ENCODE data around the gene TEDC1.

DNA sequence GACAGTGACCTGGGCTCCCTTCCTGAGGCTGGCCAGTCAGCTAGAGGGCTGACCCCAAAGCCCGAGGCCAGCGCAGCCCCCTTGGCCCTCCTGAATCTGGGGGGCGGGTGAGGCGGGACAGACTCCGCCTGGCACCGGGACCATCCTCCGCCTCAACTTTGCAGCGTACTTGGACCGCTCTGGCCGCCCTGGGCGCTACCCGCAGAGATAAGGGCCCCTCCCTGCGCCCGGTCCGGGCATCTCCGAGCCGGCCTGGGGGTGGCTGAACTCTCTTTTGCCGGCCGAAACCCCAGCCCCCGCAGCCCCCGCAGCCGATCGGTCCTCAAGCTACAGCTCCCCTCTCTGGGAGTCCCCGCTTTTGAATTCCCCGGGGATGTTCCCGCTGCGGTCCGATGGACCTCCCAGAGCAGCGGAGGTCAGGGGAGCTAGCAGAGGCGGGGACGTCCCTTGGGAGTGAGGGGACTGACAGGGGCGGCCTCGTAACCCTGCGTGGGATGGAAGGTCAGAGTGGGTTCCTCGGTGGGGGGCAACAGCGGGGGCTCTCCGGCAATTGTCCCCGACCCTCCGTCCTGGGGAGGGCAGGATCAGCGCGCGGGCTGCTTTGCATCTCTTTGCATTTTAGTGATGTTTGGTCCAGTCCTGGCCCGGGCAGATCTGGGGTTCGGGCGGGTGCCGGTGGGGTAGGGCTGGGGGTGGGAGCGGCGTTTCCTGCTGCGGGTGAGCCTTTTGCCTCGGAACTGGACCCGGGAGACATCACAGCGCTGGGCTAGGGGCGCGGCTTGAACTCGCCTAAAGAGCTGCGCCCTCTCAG, 4.7 kb upstream of the TEDC1 start, which contains the start of gene CRIP1:
- TF ChIP-seq, protein P1, sequence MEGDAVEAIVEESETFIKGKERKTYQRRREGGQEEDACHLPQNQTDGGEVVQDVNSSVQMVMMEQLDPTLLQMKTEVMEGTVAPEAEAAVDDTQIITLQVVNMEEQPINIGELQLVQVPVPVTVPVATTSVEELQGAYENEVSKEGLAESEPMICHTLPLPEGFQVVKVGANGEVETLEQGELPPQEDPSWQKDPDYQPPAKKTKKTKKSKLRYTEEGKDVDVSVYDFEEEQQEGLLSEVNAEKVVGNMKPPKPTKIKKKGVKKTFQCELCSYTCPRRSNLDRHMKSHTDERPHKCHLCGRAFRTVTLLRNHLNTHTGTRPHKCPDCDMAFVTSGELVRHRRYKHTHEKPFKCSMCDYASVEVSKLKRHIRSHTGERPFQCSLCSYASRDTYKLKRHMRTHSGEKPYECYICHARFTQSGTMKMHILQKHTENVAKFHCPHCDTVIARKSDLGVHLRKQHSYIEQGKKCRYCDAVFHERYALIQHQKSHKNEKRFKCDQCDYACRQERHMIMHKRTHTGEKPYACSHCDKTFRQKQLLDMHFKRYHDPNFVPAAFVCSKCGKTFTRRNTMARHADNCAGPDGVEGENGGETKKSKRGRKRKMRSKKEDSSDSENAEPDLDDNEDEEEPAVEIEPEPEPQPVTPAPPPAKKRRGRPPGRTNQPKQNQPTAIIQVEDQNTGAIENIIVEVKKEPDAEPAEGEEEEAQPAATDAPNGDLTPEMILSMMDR (conservative IDR thresholded peaks at IDR 0.05 in 1 of 2, IDR thresholded peaks at IDR 0.05 in 1 of 2; ENCODE audit: extremely low read depth in 1 of 2, insufficient read depth in 1 of 2, low read depth in 1 of 2, low read length in 2 of 2) = no peak
- TF ChIP-seq EZH2 (IDR thresholded peaks at IDR 0.05; ENCODE audit: borderline replicate concordance, low read length) = no peak

Measured in mammary epithelial cell (primary cell).